AG10803 (cell line): ENCODE results near the gene AMOTL1.
A peak's percentile ranks its signal among the peaks of the same experiment; 100 is the strongest.

Source experiments
- DNase-seq: peaks from one replicate; pipeline ENCODE4 v3.0.0; 2010; ENCODE audit warnings: low read depth
- H3K4me3 ChIP-seq: 2 replicates; pipeline ENCODE4 v1.5.1; 2011; ENCODE audit warnings: mild to moderate bottlenecking, low read length, control low read depth
- CTCF ChIP-seq: conservative IDR thresholded peaks from 2 replicates; pipeline ENCODE4 v1.5.1; 2011; ENCODE audit warnings: mild to moderate bottlenecking, low read length, control low read depth, inconsistent platforms

AMOTL1 gene

GRCh38 chr11:94735907-94736306, 32.2 kb upstream of the AMOTL1 start:
- DNase-seq, result no peak
- no peak overlapping the region for H3K4me3 ChIP-seq
- TF ChIP-seq CTCF, result no peak

GRCh38 chr11:94737171-94737611, 31.0 kb upstream of the AMOTL1 start:
- no peak for TF ChIP-seq CTCF
- peak; percentile 64 for DNase-seq
- H3K4me3 ChIP-seq, result no peak overlapping the region

GRCh38 chr11:94738746-94739145, 29.4 kb upstream of the AMOTL1 start:
- TF ChIP-seq CTCF, result no peak

GRCh38 chr11:94739331-94739730, 28.8 kb upstream of the AMOTL1 start:
- DNase-seq, result no peak
- TF ChIP-seq CTCF, result no peak
- no peak overlapping the region for H3K4me3 ChIP-seq

More at GRCh38 chr11:94738746-94739145, 29.4 kb upstream of the AMOTL1 start:
- no peak overlapping the region for H3K4me3 ChIP-seq
- no peak for DNase-seq

GRCh38 chr11:94740083-94741021, 27.8 kb upstream of the AMOTL1 start:
- H3K4me3 ChIP-seq, result peak overlapping the region; percentile 65
- no peak for DNase-seq

GRCh38 chr11:94741022-94741679, 27.0 kb upstream of the AMOTL1 start:
- peak; percentile 67 for DNase-seq
- H3K4me3 ChIP-seq, result peak overlapping the region; percentile 65
- peak; percentile 71 for TF ChIP-seq CTCF

More at GRCh38 chr11:94740083-94741021, 27.8 kb upstream of the AMOTL1 start:
- no peak for TF ChIP-seq CTCF

GRCh38 chr11:94742665-94743064, 25.5 kb upstream of the AMOTL1 start:
- no peak for TF ChIP-seq CTCF
- DNase-seq, result no peak
- no peak overlapping the region for H3K4me3 ChIP-seq
